ENCODE results near the gene C1QB. TPM values are rescaled to one million over a fixed set of nuclear protein-coding genes. Genes with fewer than 3 reads are reported as not detected.

Gene C1QB
- total and polyA plus RNA-seq, 2 experiments from 2014 or later: not detected

- Histone ChIP-seq H3K27me3 (peaks cover 17% of the 10 kb centered on the region), H3K36me3 (no peaks in the 10 kb centered on the region), H3K4me3 (no peak overlapping the region), H3K9me3 (ENCODE audit: low read depth) (no peaks in the 10 kb centered on the region), H3K4me1 (ENCODE audit: low read depth) (no peaks in the 10 kb centered on the region), H3K27ac (no peak overlapping the region)
- no peak for DNase-seq (ENCODE audit: low read depth in 1 of 2, low spot score in 1 of 2)
- TF ChIP-seq, protein P1, sequence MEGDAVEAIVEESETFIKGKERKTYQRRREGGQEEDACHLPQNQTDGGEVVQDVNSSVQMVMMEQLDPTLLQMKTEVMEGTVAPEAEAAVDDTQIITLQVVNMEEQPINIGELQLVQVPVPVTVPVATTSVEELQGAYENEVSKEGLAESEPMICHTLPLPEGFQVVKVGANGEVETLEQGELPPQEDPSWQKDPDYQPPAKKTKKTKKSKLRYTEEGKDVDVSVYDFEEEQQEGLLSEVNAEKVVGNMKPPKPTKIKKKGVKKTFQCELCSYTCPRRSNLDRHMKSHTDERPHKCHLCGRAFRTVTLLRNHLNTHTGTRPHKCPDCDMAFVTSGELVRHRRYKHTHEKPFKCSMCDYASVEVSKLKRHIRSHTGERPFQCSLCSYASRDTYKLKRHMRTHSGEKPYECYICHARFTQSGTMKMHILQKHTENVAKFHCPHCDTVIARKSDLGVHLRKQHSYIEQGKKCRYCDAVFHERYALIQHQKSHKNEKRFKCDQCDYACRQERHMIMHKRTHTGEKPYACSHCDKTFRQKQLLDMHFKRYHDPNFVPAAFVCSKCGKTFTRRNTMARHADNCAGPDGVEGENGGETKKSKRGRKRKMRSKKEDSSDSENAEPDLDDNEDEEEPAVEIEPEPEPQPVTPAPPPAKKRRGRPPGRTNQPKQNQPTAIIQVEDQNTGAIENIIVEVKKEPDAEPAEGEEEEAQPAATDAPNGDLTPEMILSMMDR (IDR thresholded peaks at IDR 0.05; ENCODE audit: low read depth, low read length): no peak
Observed at GRCh38 chr1:22638476-22639234, 14.4 kb upstream of the C1QB start.

GRCh38 chr1:22639286-22639685 lies 13.8 kb upstream of the C1QB start:
- Histone ChIP-seq H3K4me1 (ENCODE audit: low read depth) (no peaks in the 10 kb centered on the region), H3K4me3 (no peak overlapping the region), H3K27ac (no peak overlapping the region), H3K27me3 (peaks cover 17% of the 10 kb centered on the region), H3K9me3 (ENCODE audit: low read depth) (no peaks in the 10 kb centered on the region), H3K36me3 (no peaks in the 10 kb centered on the region)
- TF ChIP-seq, protein P1 (IDR thresholded peaks at IDR 0.05; ENCODE audit: low read depth, low read length): peak; percentile 5
- peak in 1 of 2 donors; percentile 33 for DNase-seq (ENCODE audit: low read depth in 1 of 2, low spot score in 1 of 2)

DNA sequence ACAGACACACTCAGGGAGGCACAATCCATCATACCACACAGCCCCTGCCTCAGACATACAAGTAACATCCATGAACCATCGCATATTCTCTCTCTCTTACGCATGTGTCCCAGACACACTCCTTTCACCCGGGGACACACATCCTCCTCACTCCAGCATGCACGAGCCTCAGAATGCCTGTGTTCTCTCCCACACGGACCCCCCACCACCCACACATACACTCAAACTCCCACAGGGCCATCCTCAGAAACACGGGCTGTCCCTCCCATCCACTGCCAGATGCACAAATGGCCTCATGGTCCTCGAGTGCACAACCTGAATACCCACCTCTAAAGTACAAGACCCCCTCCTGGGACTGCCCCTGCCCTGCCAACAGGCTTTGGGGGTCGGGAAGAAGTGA lies 11.8 kb upstream of the C1QB start:
- H3K27me3 ChIP-seq: peaks cover 27% of the 10 kb centered on the region
- no peak overlapping the region for H3K4me3 ChIP-seq
- no peak overlapping the region for H3K27ac ChIP-seq
- TF ChIP-seq, protein P1 (IDR thresholded peaks at IDR 0.05; ENCODE audit: low read depth, low read length): no peak
- no peaks in the 10 kb centered on the region for H3K9me3 ChIP-seq (ENCODE audit: low read depth)
- no peaks in the 10 kb centered on the region for H3K36me3 ChIP-seq
- no peak for DNase-seq (ENCODE audit: low read depth in 1 of 2, low spot score in 1 of 2)
- H3K4me1 ChIP-seq (ENCODE audit: low read depth): no peaks in the 10 kb centered on the region

DNA sequence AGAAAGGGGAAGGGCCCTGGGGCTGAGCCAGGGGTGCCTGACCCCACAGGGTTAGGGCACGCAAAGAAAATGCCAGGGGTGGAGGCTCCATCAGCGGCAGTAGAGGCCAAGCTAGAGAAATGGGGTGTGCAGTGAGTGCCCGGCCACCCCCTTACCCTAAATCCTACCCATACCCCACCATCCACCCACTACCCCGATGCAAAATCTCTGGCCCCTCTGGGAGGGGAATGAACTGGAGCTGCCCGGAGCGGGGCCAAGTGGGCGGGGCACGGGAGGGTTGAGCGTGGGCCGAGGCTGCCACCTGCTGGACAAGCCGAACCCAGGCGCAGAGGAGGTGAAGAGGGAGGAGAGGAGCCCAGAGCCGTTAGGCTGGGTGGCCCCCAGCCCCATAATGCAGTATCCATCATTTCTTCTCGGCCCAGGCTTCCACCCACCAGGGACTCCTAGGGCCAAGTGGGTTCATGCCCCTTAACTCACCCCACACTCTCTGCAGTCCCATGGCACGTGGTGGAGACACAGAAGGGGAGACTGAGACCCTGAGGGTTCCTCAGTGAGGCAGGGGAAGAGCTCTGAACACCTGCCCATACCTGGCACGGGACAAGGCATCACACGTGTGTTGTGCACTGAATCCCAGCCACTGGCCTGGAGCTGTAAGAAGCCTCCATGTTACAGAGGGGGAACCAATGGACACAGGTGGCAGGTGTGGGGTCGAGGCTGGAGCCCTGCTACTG lies 11.0 kb upstream of the C1QB start:
- TF ChIP-seq, protein P1 (IDR thresholded peaks at IDR 0.05; ENCODE audit: low read depth, low read length): peak; percentile 93
- peak; percentile 63 to 84 for DNase-seq (ENCODE audit: low read depth in 1 of 2, low spot score in 1 of 2)

DNA sequence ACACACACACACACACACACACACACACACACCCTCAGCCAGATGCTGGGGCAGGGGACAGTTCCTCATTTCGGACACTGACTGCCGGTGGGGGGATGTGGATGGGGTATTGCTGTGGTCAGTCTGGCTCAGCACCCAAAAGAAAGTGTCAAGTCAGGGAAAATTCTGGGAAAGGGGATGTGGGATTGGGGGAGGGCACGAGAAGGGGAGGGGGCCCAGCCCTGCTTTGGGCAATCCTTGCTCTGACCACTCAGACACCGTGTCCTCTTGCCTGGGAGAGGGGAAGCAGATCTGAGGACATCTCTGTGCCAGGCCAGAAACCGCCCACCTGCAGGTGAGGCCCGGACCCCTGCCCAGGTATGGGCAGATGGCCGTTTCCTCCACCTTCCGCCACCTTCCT lies 9.7 kb upstream of the C1QB start, which contains the start of gene C1QC:
Gene C1QC, plus strand, starts transcription at position 253 of the 400 bp plus-strand sequence. CDS start 391 bp downstream, outside the sequence.
- Histone ChIP-seq H3K4me3 (no peak within 1 kb of the TSS), H3K27me3 (peaks cover 26% of the 10 kb centered on the region), H3K36me3 (no peaks in the 10 kb centered on the region), H3K9me3 (ENCODE audit: low read depth) (no peaks in the 10 kb centered on the region), H3K4me1 (ENCODE audit: low read depth) (no peaks in the 10 kb centered on the region), H3K27ac (no peak within 1 kb of the TSS)
- no peak for DNase-seq (ENCODE audit: low read depth in 1 of 2, low spot score in 1 of 2)
- TF ChIP-seq, protein P1 (IDR thresholded peaks at IDR 0.05; ENCODE audit: low read depth, low read length): no peak

More for the DNA sequence above, 11.0 kb upstream of the C1QB start:
- H3K36me3 ChIP-seq: no peaks in the 10 kb centered on the region
- H3K4me3 ChIP-seq: no peak overlapping the region
- no peaks in the 10 kb centered on the region for H3K9me3 ChIP-seq (ENCODE audit: low read depth)
- no peak overlapping the region for H3K27ac ChIP-seq
- no peaks in the 10 kb centered on the region for H3K4me1 ChIP-seq (ENCODE audit: low read depth)
- peaks cover 28% of the 10 kb centered on the region for H3K27me3 ChIP-seq

Measured in cardiac muscle cell (in vitro differentiated cells and primary cell).